Subcutaneous adipose tissue (tissue), 4 donors: ENCODE results near the gene CASK. TPM values are rescaled to one million over a fixed set of nuclear protein-coding genes. Genes with fewer than 3 reads are reported as not detected.

ENCODE experiments used
- total RNA-seq, 4 donors: library from RNA; depleted of rRNA; stranded (reverse); fragments of >200 nt; gene quantifications; one replicate each; pipeline ENCODE4 v1.1.0, GENCODE V29; 2016
- TF ChIP-seq, protein P1 (sequence below): fragments of 450-650 bp; IDR thresholded peaks from one replicate; pipeline ENCODE4 v1.5.1; 2016; ENCODE audit warnings: low read depth, mild to moderate bottlenecking, control low read depth, antibody characterized with exemption, moderate library complexity

Gene CASK
- total RNA-seq, 4 donors from 2014 or later, result 27.4 to 48.1 (median 32.5) TPM

DNA sequence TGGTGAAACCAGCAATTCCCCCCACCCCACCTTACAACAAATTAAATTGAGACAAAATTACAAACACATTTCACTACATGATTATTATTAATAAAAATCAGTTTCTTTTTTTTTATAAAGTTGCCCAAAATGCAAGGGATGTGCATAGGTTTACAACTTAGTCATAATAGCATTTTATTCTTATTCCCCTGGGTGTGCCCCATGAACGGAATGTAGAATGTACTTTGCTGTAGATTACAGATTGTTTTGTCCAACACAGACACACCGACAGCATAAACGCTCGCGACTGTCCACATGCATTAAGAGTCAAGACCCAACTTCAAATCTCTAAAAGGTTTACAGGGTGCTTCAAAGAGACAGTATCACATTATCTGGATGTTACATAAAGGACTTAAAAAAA is 403.9 kb downstream of the CASK start:
- TF ChIP-seq, protein P1, sequence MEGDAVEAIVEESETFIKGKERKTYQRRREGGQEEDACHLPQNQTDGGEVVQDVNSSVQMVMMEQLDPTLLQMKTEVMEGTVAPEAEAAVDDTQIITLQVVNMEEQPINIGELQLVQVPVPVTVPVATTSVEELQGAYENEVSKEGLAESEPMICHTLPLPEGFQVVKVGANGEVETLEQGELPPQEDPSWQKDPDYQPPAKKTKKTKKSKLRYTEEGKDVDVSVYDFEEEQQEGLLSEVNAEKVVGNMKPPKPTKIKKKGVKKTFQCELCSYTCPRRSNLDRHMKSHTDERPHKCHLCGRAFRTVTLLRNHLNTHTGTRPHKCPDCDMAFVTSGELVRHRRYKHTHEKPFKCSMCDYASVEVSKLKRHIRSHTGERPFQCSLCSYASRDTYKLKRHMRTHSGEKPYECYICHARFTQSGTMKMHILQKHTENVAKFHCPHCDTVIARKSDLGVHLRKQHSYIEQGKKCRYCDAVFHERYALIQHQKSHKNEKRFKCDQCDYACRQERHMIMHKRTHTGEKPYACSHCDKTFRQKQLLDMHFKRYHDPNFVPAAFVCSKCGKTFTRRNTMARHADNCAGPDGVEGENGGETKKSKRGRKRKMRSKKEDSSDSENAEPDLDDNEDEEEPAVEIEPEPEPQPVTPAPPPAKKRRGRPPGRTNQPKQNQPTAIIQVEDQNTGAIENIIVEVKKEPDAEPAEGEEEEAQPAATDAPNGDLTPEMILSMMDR, result no peak

DNA sequence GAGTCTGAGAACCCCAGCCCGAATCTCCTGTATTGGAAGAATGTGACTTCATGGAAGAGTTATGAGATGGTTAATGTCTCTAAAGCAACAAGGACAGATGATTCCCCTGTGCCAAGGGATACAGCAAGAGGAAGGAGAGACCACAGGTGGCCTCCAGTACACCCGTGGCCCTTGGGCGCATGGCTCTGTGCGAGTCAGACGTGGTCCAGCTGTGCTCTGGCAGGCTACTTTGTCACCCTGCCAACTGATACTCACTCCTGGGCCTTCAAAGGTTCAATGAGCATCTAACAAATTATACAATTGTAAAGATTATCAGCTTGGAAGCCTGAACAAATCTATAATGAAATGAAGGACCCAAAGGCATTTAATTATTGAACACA is 404.5 kb downstream of the CASK start:
- TF ChIP-seq, protein P1, result no peak

DNA sequence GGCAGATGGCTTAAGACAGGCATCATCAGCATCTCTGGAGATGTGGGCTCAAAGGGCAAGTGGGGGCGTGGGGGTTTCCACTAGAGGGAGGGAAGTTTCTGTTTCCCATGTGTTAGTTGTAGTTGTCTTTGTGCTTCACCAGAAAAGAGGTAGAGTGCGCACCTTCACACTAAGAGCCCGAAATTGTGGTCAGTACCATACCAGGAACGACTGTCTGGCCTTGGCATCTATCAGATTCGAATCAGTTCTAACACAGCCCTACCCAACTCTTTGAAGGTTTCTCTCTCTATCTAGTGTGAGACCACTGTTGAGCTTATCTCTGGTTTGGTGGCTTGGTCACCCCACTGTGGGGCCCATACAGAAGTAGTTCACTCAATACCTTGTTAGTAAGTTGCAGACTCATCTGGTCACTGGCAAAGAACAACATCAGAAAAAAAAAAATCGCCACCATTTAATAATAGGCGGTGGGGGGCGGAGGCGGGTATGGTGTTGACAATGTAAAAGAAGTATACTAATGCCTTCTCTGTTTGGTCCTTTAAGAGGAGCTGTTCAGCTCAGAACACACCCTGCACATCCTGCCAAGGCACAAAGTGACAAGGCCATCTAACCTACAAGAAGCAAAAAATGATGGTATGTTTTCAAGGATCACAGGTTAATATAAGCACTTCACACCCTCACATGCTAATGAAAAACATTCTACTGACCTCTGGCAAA is 405.1 kb downstream of the CASK start:
- TF ChIP-seq, protein P1, result no peak

- TF ChIP-seq, protein P1, result no peak
These were observed 406.2 kb downstream of the CASK start for GRCh38 chrX:41516999-41517765.

DNA sequence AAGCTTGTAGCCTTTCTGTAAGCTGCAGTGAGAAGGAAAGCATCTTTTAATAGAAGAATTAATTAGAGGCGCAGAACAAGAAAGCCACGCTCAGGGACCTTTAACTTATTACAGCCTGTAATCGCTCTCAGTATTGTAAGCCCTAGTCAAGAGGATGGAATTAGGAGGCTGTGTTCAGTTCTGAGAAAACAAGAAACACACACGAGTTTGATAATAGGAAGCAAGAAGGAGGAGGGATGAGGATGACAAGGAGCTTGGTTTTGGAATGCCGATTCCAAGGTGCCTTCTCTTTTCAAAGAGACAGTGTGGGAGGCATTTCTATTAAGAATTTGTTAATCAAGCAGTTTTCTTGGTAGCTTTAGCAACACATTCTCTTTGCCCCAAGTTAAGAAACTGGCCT is 406.9 kb downstream of the CASK start:
- TF ChIP-seq, protein P1, result no peak

- TF ChIP-seq, protein P1, result no peak
These were observed 408.0 kb downstream of the CASK start for GRCh38 chrX:41515376-41515775.

DNA sequence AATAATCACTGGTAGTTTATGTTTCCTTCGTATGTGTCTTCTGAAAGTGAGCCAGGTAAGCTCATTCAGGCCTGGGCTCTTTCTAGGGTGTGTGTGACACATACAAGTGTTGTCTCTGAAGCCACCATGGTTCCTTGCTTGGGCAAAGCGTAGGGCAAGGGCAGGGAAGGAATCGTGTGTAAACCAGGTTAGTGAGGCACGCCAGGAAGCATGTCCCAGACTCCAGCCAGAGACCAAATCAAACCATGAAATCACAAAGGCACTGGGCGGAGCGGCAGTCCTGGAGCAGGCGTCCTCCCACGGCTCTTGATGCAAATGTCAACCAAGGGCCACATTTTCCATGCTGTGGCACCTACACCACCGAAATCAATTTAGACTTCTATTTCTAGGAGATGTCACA is 409.2 kb downstream of the CASK start:
- TF ChIP-seq, protein P1, result no peak
